Panc1 (cell line): Measurements from ENCODE around the gene LCORL. TPM values are rescaled to one million over a fixed set of nuclear protein-coding genes. Genes with fewer than 3 reads are reported as not detected.

Source experiments
- ATAC-seq: fragments of 200-7000 bp; cut with Tn5 transposase; 2 replicates; pipeline ENCODE4 v1.9.1; 2020; ENCODE audit warnings: mild to moderate bottlenecking, moderate library complexity
- BruUV-seq: library from RNA; stranded (reverse); fragments of 400-500 nt; replicated peaks from 2 replicates; lab custom pipeline; 2021; lab: Mats Ljungman, UMichigan
- CTCF ChIA-PET: fragments of 300-600 bp; sonication (Branson Sonifier 250); formaldehyde crosslinking; loops from one replicate; lab custom pipeline; 2022; ENCODE audit warnings: antibody characterized with exemption; lab: Charles Lee
- POLR2A ChIA-PET: fragments of 300-600 bp; sonication (Branson Sonifier 250); formaldehyde crosslinking; loops from one replicate; lab custom pipeline; 2022; ENCODE audit warnings: antibody characterized with exemption; lab: Charles Lee
- DNase-seq: peaks from one replicate; pipeline ENCODE4 v3.0.0-alpha.2; 2010; ENCODE audit warnings: low read depth, low spot score
- H3K27ac ChIP-seq: 2 replicates; pipeline ENCODE4 v1.5.1; 2011; ENCODE audit warnings: mild to moderate bottlenecking, low read length, inconsistent platforms
- H3K27me3 ChIP-seq: fragments of 200-500 bp; sonication (Bioruptor generic); 2 replicates; pipeline ENCODE4 v1.6.0; 2014; ENCODE audit warnings: low read length, inconsistent platforms; ENCODE audit not compliant: control insufficient read depth, insufficient read depth
- H3K36me3 ChIP-seq: fragments of 200-500 bp; sonication (Bioruptor generic); 2 replicates; pipeline ENCODE4 v1.5.1; 2014; ENCODE audit warnings: inconsistent platforms, mild to moderate bottlenecking, low read length, moderate library complexity; ENCODE audit not compliant: control insufficient read depth, insufficient read depth
- H3K4me1 ChIP-seq: 2 replicates; pipeline ENCODE4 v1.5.1; 2011; ENCODE audit warnings: inconsistent platforms, mild to moderate bottlenecking, low read length, moderate library complexity; ENCODE audit not compliant: control insufficient read depth, insufficient read depth
- H3K4me3 ChIP-seq, 2 experiments: 2 replicates each; pipeline ENCODE4 v1.5.1; 2011 to 2012; ENCODE audit warnings: low read depth in 2 of 2, low read length in 2 of 2, mild to moderate bottlenecking in 2 of 2, inconsistent platforms in 1 of 2, moderate library complexity in 1 of 2
- H3K9me3 ChIP-seq: fragments of 200-500 bp; sonication (Bioruptor generic); 2 replicates; pipeline ENCODE4 v1.5.1; 2014; ENCODE audit warnings: low read depth, mild to moderate bottlenecking, inconsistent platforms, low read length, moderate library complexity; ENCODE audit not compliant: control insufficient read depth, insufficient read depth
- CTCF ChIP-seq: fragments of 450-650 bp; IDR thresholded peaks from 2 replicates; pipeline ENCODE4 v1.5.1; 2017; ENCODE audit warnings: mild to moderate bottlenecking
- POLR2AphosphoS5 ChIP-seq: IDR thresholded peaks from 2 replicates; pipeline ENCODE4 v1.6.1; 2012; ENCODE audit warnings: mild to moderate bottlenecking, low read depth, low read length, moderate library complexity
- REST ChIP-seq, 2 experiments: IDR thresholded peaks; 2 replicates each; pipeline ENCODE4 v1.6.1; 2011 to 2012; ENCODE audit warnings: low read depth in 2 of 2, control low read depth in 1 of 2, low read length in 1 of 2, mild to moderate bottlenecking in 1 of 2, moderate library complexity in 1 of 2; ENCODE audit not compliant: insufficient read depth in 1 of 2
- SIN3A ChIP-seq: IDR thresholded peaks from 2 replicates; pipeline ENCODE4 v1.6.1; 2012; ENCODE audit warnings: low read depth, mild to moderate bottlenecking, low read length, moderate library complexity, borderline replicate concordance; ENCODE audit not compliant: insufficient read depth
- TCF7L2 ChIP-seq: IDR thresholded peaks from 2 replicates; pipeline ENCODE4 v1.6.1; 2011; ENCODE audit warnings: mild to moderate bottlenecking, low read depth, low read length, inconsistent platforms
- in situ Hi-C: cut with HindIII; loops from 2 replicates; pipeline ENCODE4 v1.10.0; 2016; ENCODE audit warnings: low sequenced_read_pairs, low pct_unique_long_range_greater_than_20kb
- intact Hi-C: fragments of 100-400 bp; cut with micrococcal nuclease; formaldehyde crosslinking; loops from one replicate; pipeline ENCODE4 v1.10.0; 2022; ENCODE audit not compliant: unreplicated experiment
- total RNA-seq: library from RNA; stranded (reverse); gene quantifications from one replicate; pipeline ENCODE4 v1.2.1, GENCODE V29; 2021; ENCODE audit not compliant: unreplicated experiment

The LCORL gene
- total RNA-seq, 1 experiment from 2014 or later: 17.5 TPM

GRCh38 chr4:17823871-17824669 lies 197.5 kb downstream of the LCORL start:
- BruUV-seq: no TSS peak
- H3K36me3 ChIP-seq: peaks cover 45% of the 10 kb centered on the region
- intact Hi-C loops: no loop called here
- H3K4me1 ChIP-seq: no peaks in the 10 kb centered on the region
- TF ChIP-seq TCF7L2 (no peak), REST (IDR thresholded peaks at IDR 0.05; ENCODE audit: insufficient read depth in 1 of 2, low read depth in 2 of 2, low read length in 1 of 2) (no peak), CTCF (no peak), POLR2AphosphoS5 (no peak), SIN3A (no peak)
- H3K27me3 ChIP-seq: no peaks in the 10 kb centered on the region
- CTCF ChIA-PET: no interaction called here
- H3K4me3 ChIP-seq: no peak overlapping the region
- DNase-seq (no peak), ATAC-seq (no peak)
- in situ Hi-C loops: no loop called here
- POLR2A ChIA-PET: no interaction called here
- no peak overlapping the region for H3K27ac ChIP-seq
- H3K9me3 ChIP-seq: no peaks in the 10 kb centered on the region

GRCh38 chr4:17817027-17817426 lies 204.5 kb downstream of the LCORL start:
- H3K4me1 ChIP-seq: no peaks in the 10 kb centered on the region; the same call in 1 of the 2 replicates
- no peak overlapping the region for H3K27ac ChIP-seq
- in situ Hi-C loops (no loop called here), intact Hi-C loops (loop anchor here (5.0 kb wide), 1 partner anchor 775 kb away; no protein-coding TSS in a partner anchor)
- ChIA-PET POLR2A (no interaction called here), CTCF (interaction anchor here (0.5 to 0.7 kb wide), 5 partner anchors 205 to 799 kb away, joined by 3 read pairs; partner anchors contain the start of gene LCORL)
- DNase-seq (peak; percentile 25), ATAC-seq (peak; percentile 71; the same call in 1 of the 2 replicates)
- TF ChIP-seq REST (IDR thresholded peaks at IDR 0.05; ENCODE audit: insufficient read depth in 1 of 2, low read depth in 2 of 2, low read length in 1 of 2) (no peak), POLR2AphosphoS5 (no peak), CTCF (peak; percentile 59), SIN3A (no peak)
- no peaks in the 10 kb centered on the region for H3K27me3 ChIP-seq
- H3K36me3 ChIP-seq: peaks cover 16% of the 10 kb centered on the region; the same call in 1 of the 2 replicates
- no peaks in the 10 kb centered on the region for H3K9me3 ChIP-seq
- no peak overlapping the region for H3K4me3 ChIP-seq
- BruUV-seq: no TSS peak
